ENCODE measurements around the gene CEMIP. TPM values are rescaled to one million over a fixed set of nuclear protein-coding genes. Genes with fewer than 3 reads are reported as not detected.

CEMIP gene
- total RNA-seq, 1 donor from 2014 or later: 3.7 TPM

- FAIRE-seq (no peak), DNase-seq (ENCODE audit: low spot score in 2 of 2) (no peak)
Observed at GRCh38 chr15:80839764-80840130, 60.6 kb downstream of the CEMIP start.

GRCh38 chr15:80840182-80841130 lies 61.3 kb downstream of the CEMIP start:
- FAIRE-seq: no peak

GRCh38 chr15:80841541-80841940 lies 62.4 kb downstream of the CEMIP start:
- no peak for DNase-seq (ENCODE audit: low spot score in 2 of 2)
- no peak for FAIRE-seq

More at GRCh38 chr15:80840182-80841130, 61.3 kb downstream of the CEMIP start:
- DNase-seq (ENCODE audit: low spot score in 2 of 2): no peak

GRCh38 chr15:80844011-80844732 lies 65.0 kb downstream of the CEMIP start:
- FAIRE-seq: no peak

GRCh38 chr15:80846031-80846815 lies 67.1 kb downstream of the CEMIP start:
- DNase-seq (ENCODE audit: low spot score in 2 of 2) (no peak), FAIRE-seq (no peak)

More at GRCh38 chr15:80844011-80844732, 65.0 kb downstream of the CEMIP start:
- peak in 1 of 2 donors; percentile 49 for DNase-seq (ENCODE audit: low spot score in 2 of 2)

- no peak for DNase-seq (ENCODE audit: low spot score in 2 of 2)
- FAIRE-seq: no peak
Observed at GRCh38 chr15:80849308-80849707, 70.1 kb downstream of the CEMIP start.

GRCh38 chr15:80850941-80851451 lies 71.8 kb downstream of the CEMIP start:
- no peak for FAIRE-seq
- no peak for DNase-seq (ENCODE audit: low spot score in 2 of 2)

GRCh38 chr15:80852676-80853075 lies 73.5 kb downstream of the CEMIP start:
- DNase-seq (ENCODE audit: low spot score in 2 of 2) (no peak), FAIRE-seq (no peak)

- DNase-seq (ENCODE audit: low spot score in 2 of 2): no peak
- FAIRE-seq: no peak
Observed at GRCh38 chr15:80854104-80854503, 74.9 kb downstream of the CEMIP start.

GRCh38 chr15:80855206-80855605 lies 76.0 kb downstream of the CEMIP start:
- FAIRE-seq: no peak
- DNase-seq (ENCODE audit: low spot score in 2 of 2): no peak

GRCh38 chr15:80856400-80856799 lies 77.2 kb downstream of the CEMIP start:
- no peak for FAIRE-seq
- DNase-seq (ENCODE audit: low spot score in 2 of 2): no peak

- no peak for FAIRE-seq
- no peak for DNase-seq (ENCODE audit: low spot score in 2 of 2)
Observed at GRCh38 chr15:80856809-80857377, 77.7 kb downstream of the CEMIP start.

- FAIRE-seq (no peak), DNase-seq (ENCODE audit: low spot score in 2 of 2) (no peak)
Observed at GRCh38 chr15:80861731-80862170, 82.6 kb downstream of the CEMIP start.

- DNase-seq (ENCODE audit: low spot score in 2 of 2) (no peak), FAIRE-seq (no peak)
Observed at GRCh38 chr15:80864666-80865065, 85.5 kb downstream of the CEMIP start.

GRCh38 chr15:80866936-80867335 lies 87.8 kb downstream of the CEMIP start:
- FAIRE-seq (no peak), DNase-seq (ENCODE audit: low spot score in 2 of 2) (no peak)

- FAIRE-seq (no peak), DNase-seq (ENCODE audit: low spot score in 2 of 2) (no peak)
Observed at GRCh38 chr15:80870366-80870765, 91.2 kb downstream of the CEMIP start.

- FAIRE-seq (no peak), DNase-seq (ENCODE audit: low spot score in 2 of 2) (no peak)
Observed at GRCh38 chr15:80870893-80871292, 91.7 kb downstream of the CEMIP start.

GRCh38 chr15:80871858-80872257 lies 92.7 kb downstream of the CEMIP start:
- FAIRE-seq: no peak
- no peak for DNase-seq (ENCODE audit: low spot score in 2 of 2)

GRCh38 chr15:80873366-80873952 lies 94.3 kb downstream of the CEMIP start:
- DNase-seq (ENCODE audit: low spot score in 2 of 2): no peak
- no peak for FAIRE-seq

All from frontal cortex (tissue), 4 donors.